ENCODE results near the gene RBMS3.
"Not testable (repeated sequence)": the region's sequence is repeated elsewhere in the genome, so short reads cannot be mapped to it uniquely, and the experiment has no call there.

The RBMS3 gene

DNA sequence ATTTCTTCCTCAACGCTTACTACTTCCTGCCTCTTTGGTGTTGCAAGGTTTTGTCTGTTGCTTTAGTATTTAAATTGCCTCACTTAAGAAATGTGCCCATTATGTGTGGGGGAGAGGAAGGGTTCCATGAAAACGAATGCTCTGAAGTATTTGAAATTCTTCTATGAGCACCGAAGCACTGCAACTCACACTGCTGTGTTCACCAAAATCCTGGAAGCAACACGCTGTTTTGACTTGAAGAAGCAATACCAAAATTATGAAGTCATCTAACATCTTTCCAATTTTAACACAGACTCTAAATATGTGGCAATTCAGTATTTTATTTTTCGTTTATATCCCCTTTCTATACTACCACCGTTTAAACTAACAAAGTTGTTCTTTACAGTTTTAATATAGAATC is 101.5 kb downstream of the RBMS3 start:
- in situ Hi-C loops (cut with MboI; ENCODE audit: low sequenced_read_pairs), result no loop called here

GRCh38 chr3:29382845-29383244 is 102.0 kb downstream of the RBMS3 start:
- in situ Hi-C loops (cut with MboI; ENCODE audit: low sequenced_read_pairs), result no loop called here

- in situ Hi-C loops (cut with MboI; ENCODE audit: low sequenced_read_pairs), result no loop called here
These were observed 103.8 kb downstream of the RBMS3 start for GRCh38 chr3:29384640-29385039.

- in situ Hi-C loops (cut with MboI; ENCODE audit: low sequenced_read_pairs), result no loop called here
These were observed 104.4 kb downstream of the RBMS3 start for GRCh38 chr3:29385046-29385830.

GRCh38 chr3:29389362-29389761 is 108.5 kb downstream of the RBMS3 start:
- in situ Hi-C loops (cut with MboI; ENCODE audit: low sequenced_read_pairs), result no loop called here

GRCh38 chr3:29392625-29393388 is 111.9 kb downstream of the RBMS3 start:
- in situ Hi-C loops (cut with MboI; ENCODE audit: low sequenced_read_pairs), result no loop called here

GRCh38 chr3:29393946-29394345 is 113.1 kb downstream of the RBMS3 start:
- in situ Hi-C loops (cut with MboI; ENCODE audit: low sequenced_read_pairs), result not testable (repeated sequence)

DNA sequence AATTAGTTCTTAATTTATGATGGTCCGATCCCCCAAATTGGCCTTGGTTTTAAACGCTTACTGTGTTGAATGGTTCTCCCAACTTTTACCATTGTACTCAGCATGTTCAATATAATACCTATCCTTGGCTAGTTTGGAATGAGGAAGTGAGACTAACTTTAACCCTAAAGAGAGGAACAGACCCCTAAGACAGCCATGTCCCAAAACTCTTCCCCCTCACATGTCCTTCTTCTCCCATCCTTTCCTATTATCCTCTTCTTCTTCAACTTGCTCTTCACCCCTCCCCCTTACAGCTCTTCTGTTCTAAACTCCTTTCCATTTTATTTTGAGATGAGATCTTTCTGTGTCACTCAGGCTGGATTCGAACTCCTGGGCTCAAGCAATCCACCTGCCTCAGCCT is 116.5 kb downstream of the RBMS3 start:
- in situ Hi-C loops (cut with MboI; ENCODE audit: low sequenced_read_pairs), result no loop called here

GRCh38 chr3:29398787-29399186 is 117.9 kb downstream of the RBMS3 start:
- in situ Hi-C loops (cut with MboI; ENCODE audit: low sequenced_read_pairs), result no loop called here

DNA sequence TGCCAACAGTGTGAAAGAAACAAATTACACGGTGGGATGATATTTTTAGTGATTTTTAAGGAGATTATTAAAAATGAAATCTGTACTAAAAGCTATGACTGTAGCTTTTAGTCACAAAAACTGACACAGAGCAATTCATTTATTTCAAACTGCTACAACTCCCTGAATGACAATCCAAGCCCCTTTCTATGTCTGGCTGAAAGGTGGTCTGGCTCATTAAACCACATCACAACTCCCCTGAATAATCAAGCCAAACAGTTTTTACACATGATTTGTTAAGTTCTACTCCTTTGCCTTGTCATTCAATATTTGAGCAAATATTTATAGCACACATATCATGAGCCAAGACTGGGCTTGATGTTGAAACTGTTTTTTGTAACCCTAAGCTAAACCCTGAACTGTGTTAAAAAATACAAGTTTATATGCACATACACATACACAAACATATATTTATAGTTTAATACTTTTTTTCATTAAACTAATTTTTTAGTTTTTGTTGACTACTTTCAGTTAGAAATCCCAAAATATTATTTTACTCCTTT is 125.5 kb downstream of the RBMS3 start:
- in situ Hi-C loops (cut with MboI; ENCODE audit: low sequenced_read_pairs), result no loop called here

DNA sequence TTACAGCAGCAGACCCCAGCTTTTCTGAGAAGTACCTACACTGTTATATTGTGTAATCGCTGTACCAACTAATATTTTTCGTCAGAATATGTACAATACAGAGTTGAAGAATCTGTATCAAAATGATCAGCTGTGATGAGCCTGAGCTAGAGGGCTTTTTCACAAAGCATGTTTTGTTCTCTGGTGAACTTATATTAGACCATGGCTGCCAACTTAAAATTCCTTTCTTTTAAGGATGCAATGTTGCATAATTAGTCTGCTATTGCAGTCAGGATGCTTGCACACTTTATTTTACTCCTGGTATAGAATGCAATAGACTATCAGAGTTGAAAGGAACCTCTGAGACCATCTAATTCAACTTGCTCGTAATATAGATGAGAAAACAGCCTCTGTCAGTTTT is 127.8 kb downstream of the RBMS3 start:
- in situ Hi-C loops (cut with MboI; ENCODE audit: low sequenced_read_pairs), result no loop called here

- in situ Hi-C loops (cut with MboI; ENCODE audit: low sequenced_read_pairs), result no loop called here
These were observed 128.5 kb downstream of the RBMS3 start for GRCh38 chr3:29409409-29409808.

GRCh38 chr3:29410220-29410619 is 129.3 kb downstream of the RBMS3 start:
- in situ Hi-C loops (cut with MboI; ENCODE audit: low sequenced_read_pairs), result no loop called here

DNA sequence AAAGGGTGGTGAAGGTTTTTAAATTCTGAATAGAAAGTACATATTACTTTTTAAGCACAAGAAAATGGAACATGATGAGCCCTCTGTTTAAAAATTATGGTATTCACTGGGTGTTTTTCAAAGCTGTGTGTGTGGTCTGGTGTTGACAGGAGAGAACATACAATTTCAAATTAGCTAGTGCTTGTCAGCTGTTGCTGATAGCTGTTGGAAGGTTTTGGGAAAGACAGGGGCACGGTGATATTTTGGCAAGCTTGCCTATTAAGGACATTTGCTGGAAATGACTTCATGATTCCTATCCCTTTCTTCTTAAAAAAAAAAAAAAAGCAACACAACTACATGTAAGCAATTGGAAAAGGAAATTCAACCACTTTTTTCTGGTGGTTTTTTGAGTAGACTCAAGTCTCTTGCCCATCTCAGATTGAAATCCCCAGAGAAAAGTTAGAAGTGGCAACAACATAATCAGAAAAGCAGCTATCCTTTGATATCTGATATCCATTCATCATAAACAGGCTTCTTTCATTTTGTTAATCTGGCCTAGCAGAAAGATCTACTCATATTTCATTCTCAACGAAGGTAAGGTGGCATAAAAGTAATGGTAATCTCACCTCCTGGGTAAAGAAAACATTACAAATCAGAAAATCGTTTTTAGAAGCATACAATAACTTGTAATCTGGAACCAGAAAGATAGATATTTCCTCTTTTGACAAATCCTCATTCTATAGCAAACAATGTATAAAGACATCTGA is 130.0 kb downstream of the RBMS3 start:
- in situ Hi-C loops (cut with MboI; ENCODE audit: low sequenced_read_pairs), result no loop called here

- in situ Hi-C loops (cut with MboI; ENCODE audit: low sequenced_read_pairs), result no loop called here
These were observed 131.2 kb downstream of the RBMS3 start for GRCh38 chr3:29412110-29412509.

GRCh38 chr3:29414468-29415224 is 133.8 kb downstream of the RBMS3 start:
- in situ Hi-C loops (cut with MboI; ENCODE audit: low sequenced_read_pairs), result no loop called here

DNA sequence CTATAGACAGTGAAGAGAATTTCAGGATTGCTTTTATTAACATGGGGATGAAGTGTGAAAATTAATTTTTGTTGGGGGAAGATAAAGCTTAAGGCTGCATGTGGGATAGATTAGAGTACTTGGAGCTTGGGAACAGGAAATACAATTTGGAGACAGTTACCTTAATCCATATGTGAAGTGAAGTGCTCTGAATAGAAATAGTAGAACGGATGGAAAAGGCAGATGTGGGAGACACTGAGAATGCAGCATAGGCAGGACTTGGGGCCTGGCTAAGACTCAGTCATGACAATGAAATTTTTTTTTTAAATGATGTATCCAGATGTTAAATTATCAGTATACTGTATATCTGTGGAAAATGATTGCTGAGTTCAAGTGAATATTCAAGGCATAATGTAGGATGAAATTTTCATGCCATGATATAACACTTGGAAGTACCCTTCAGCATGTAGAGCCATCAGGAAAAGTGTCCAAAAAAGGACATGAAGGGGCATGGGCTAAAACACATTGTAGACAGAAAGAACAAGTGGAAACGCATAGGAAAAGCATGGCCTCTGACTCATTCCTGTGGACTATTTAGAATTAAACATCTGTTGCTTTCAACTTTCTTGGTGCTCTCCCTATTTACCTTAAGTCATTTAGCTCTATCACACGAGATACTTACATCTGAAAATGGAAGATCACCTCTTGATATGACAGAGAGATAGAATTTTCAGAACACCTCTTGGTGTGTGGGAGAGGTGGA is 134.8 kb downstream of the RBMS3 start:
- in situ Hi-C loops (cut with MboI; ENCODE audit: low sequenced_read_pairs), result no loop called here

DNA sequence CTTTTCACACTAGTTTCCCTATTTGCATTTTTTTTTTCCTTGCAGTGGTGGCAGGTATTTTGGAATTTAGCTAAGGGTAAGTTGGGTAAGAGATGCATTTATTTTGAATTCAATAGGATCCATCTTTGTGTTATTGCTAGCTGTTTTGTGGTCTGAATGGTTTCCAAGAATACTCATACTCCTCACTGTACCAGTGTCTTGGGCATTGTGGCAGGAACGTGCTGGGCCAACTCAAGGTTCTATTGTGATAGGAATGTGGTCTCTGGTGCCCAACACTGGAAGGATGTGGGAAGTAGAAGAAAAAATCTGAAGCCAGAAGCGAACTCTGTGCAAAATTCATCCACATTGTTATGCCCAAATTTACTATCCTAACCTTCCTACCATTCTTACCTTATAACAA is 135.6 kb downstream of the RBMS3 start:
- in situ Hi-C loops (cut with MboI; ENCODE audit: low sequenced_read_pairs), result no loop called here

GRCh38 chr3:29420106-29420505 is 139.2 kb downstream of the RBMS3 start:
- in situ Hi-C loops (cut with MboI; ENCODE audit: low sequenced_read_pairs), result no loop called here

All from HL-60/S4 treated with retinoic acid at 250 ng/mL for 4 days and 3 days (cell line).